HepG2 (cell line): ENCODE results near the gene SFXN5. TPM values are rescaled to one million over a fixed set of nuclear protein-coding genes. Genes with fewer than 3 reads are reported as not detected.

Experiments used
- ARID4A ChIP-seq: sonication (generic); formaldehyde crosslinking; IDR thresholded peaks from 2 replicates; pipeline ENCODE4 v1.5.0; 2020; ENCODE audit warnings: mild to moderate bottlenecking, missing genetic modification reagents, borderline replicate concordance
- ATF5 ChIP-seq: sonication (generic); formaldehyde crosslinking; IDR thresholded peaks from 2 replicates; pipeline ENCODE4 v1.4.0; 2020; ENCODE audit warnings: mild to moderate bottlenecking, low read depth, missing genetic modification reagents
- CEBPB ChIP-seq: IDR thresholded peaks from 2 replicates; pipeline ENCODE4 v1.6.1; 2011; ENCODE audit warnings: low read depth, low read length, improper control_type of control experiment, borderline replicate concordance
- ELF4 ChIP-seq: sonication (generic); formaldehyde crosslinking; IDR thresholded peaks from 2 replicates; pipeline ENCODE4 v1.5.0; 2020; ENCODE audit warnings: missing genetic modification reagents, mild to moderate bottlenecking, moderate library complexity, borderline replicate concordance
- FOXK2 ChIP-seq: fragments of 450-650 bp; IDR thresholded peaks from 2 replicates; pipeline ENCODE4 v1.6.1; 2016
- IKZF5 ChIP-seq: IDR thresholded peaks from 2 replicates; pipeline ENCODE4 v1.6.1; 2018; ENCODE audit warnings: missing genetic modification reagents, mild to moderate bottlenecking, missing compliant biosample characterization
- IRF1 ChIP-seq: sonication (generic); formaldehyde crosslinking; IDR thresholded peaks from 2 replicates; pipeline ENCODE4 v1.4.0; 2020; ENCODE audit warnings: low read depth, mild to moderate bottlenecking, missing genetic modification reagents
- IRF2 ChIP-seq: IDR thresholded peaks from 2 replicates; pipeline ENCODE4 v1.6.1; 2018; ENCODE audit warnings: missing genetic modification reagents, missing compliant biosample characterization
- MAFG ChIP-seq: sonication (generic); formaldehyde crosslinking; IDR thresholded peaks from 2 replicates; pipeline ENCODE4 v1.5.1; 2020; ENCODE audit warnings: mild to moderate bottlenecking, missing genetic modification reagents
- NRL ChIP-seq: sonication (generic); formaldehyde crosslinking; IDR thresholded peaks from 2 replicates; pipeline ENCODE4 v1.5.0; 2020; ENCODE audit warnings: missing genetic modification reagents, mild to moderate bottlenecking, moderate library complexity, borderline replicate concordance
- PAX8 ChIP-seq: sonication (generic); formaldehyde crosslinking; IDR thresholded peaks from 2 replicates; pipeline ENCODE4 v1.8.0; 2022; ENCODE audit warnings: mild to moderate bottlenecking, missing genetic modification reagents, borderline replicate concordance
- SMAD3 ChIP-seq: sonication (generic); formaldehyde crosslinking; IDR thresholded peaks from 2 replicates; pipeline ENCODE4 v1.4.0; 2020; ENCODE audit warnings: missing genetic modification reagents
- USF2 ChIP-seq, 2 experiments: sonication (generic) in 1 of 2; formaldehyde crosslinking in 1 of 2; IDR thresholded peaks; 2 replicates each; pipeline versions ENCODE4 v1.5.1 to v1.6.1; 2011 to 2020; ENCODE audit warnings: borderline replicate concordance in 1 of 2, low read depth in 1 of 2, low read length in 1 of 2, mild to moderate bottlenecking in 1 of 2, missing genetic modification reagents in 1 of 2, moderate library complexity in 1 of 2
- ZBTB7A ChIP-seq: sonication (generic); formaldehyde crosslinking; IDR thresholded peaks from 2 replicates; pipeline ENCODE4 v1.8.0; 2022; ENCODE audit warnings: mild to moderate bottlenecking, missing genetic modification reagents
- ZNF296 ChIP-seq: sonication (generic); formaldehyde crosslinking; conservative IDR thresholded peaks from 2 replicates; pipeline ENCODE4 v1.5.0; 2020; ENCODE audit warnings: mild to moderate bottlenecking, missing genetic modification reagents
- ZNF326 ChIP-seq: sonication (generic); formaldehyde crosslinking; IDR thresholded peaks from 2 replicates; pipeline ENCODE4 v1.4.0; 2020; ENCODE audit warnings: missing genetic modification reagents, borderline replicate concordance
- ZNF567 ChIP-seq: sonication (generic); formaldehyde crosslinking; IDR thresholded peaks from 2 replicates; pipeline ENCODE4 v1.8.1; 2023; ENCODE audit warnings: mild to moderate bottlenecking, missing genetic modification reagents, borderline replicate concordance
- polyA plus RNA-seq, 8 experiments: library from polyadenylated mRNA; depleted of rRNA in 3 of 8; stranded (reverse) in 7 of 8; unstranded in 1 of 8; fragments of >200 nt; fragmentation: Illumina TruSeq in 4 of 8; extraction: Trizol in 4 of 8; gene quantifications; 2 replicates each; pipeline versions ENCODE4 v1.2.1 to v1.2.3, GENCODE V29; 2011 to 2016; ENCODE audit warnings: low read depth in 4 of 8, missing spikeins in 1 of 8, mixed read lengths in 1 of 8; ENCODE audit not compliant: insufficient read depth in 1 of 8
- total RNA-seq, 5 experiments: library from RNA; depleted of rRNA; stranded (reverse); fragments of >200 nt; fragmentation: Illumina TruSeq; extraction: Trizol; gene quantifications; 2 replicates each; pipeline ENCODE4 v1.2.3, GENCODE V29; 2016; ENCODE audit warnings: low read depth in 1 of 5

Gene SFXN5
- total and polyA plus RNA-seq, 2 of the 13 experiments (the other 11 are each of a cell fraction or from before 2014, with no cell fraction given) = 34.9 to 37.4 TPM

GRCh38 chr2:73112913-73113854 is 41.7 kb upstream of the SFXN5 start, which contains the start of gene RAB11FIP5 (continued):
- TF ChIP-seq ZNF567 (no peak), ZNF326 (CRISPR knock-in tag) (no peak), CEBPB (no peak), IKZF5 (CRISPR knock-in tag) (peak; percentile 88), IRF2 (peak; percentile 53; the same call in 1 of the 2 replicates), PAX8 (peak; percentile 67; the same call in 1 of the 2 replicates), IRF1 (no peak), ZNF296 (CRISPR knock-in tag) (no peak), ELF4 (no peak), ARID4A (CRISPR knock-in tag) (peak; percentile 64), NRL (CRISPR knock-in tag) (peak; percentile 79; the same call in 1 of the 2 replicates), MAFG (CRISPR knock-in tag) (peak; percentile 68; the same call in 1 of the 2 replicates), USF2 (IDR thresholded peaks at IDR 0.05; ENCODE audit: low read depth, low read length) (peak; percentile 59; the same call in 1 of the 2 replicates), USF2 (CRISPR knock-in tag; IDR thresholded peaks at IDR 0.05; ENCODE audit: borderline replicate concordance) (peak; percentile 83), ATF5 (CRISPR knock-in tag) (no peak), ZBTB7A (CRISPR knock-in tag) (0 out of 2 replicates have a peak, but pooled peaks have one; percentile 42), SMAD3 (no peak), FOXK2 (no peak)
